SKM-1 (cell line): ENCODE results near the gene YIPF3.

Experiments
- DNase-seq: peaks from one replicate; lab custom pipeline; 2025; ENCODE audit not compliant: unreplicated experiment; lab: John Stamatoyannopoulos, UW

YIPF3 gene

GRCh38 chr6:43493833-43494232 lies 22.9 kb downstream of the YIPF3 start:
- no peak for DNase-seq

DNA sequence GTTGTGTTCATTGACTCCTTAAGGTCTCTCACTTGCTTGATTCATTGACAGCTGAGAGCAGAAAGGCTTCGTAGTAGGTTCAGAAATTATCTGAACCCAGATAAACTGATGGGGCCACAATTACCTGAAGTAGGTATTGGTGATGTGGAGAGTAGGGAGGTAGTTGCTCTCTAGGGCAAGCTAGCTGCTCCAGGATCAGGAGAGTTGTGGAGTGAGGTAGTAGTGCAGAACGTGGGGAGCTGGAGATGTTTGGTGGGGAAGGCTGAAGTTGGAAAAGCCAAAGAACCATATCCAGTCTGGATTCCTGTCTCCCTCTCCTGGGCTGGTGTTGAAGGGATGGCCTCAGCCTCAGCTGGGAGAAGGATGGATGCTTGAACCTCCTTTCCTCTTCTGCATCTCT lies 23.5 kb downstream of the YIPF3 start:
- DNase-seq = no peak

GRCh38 chr6:43492673-43493072 lies 24.1 kb downstream of the YIPF3 start:
- DNase-seq = no peak

DNA sequence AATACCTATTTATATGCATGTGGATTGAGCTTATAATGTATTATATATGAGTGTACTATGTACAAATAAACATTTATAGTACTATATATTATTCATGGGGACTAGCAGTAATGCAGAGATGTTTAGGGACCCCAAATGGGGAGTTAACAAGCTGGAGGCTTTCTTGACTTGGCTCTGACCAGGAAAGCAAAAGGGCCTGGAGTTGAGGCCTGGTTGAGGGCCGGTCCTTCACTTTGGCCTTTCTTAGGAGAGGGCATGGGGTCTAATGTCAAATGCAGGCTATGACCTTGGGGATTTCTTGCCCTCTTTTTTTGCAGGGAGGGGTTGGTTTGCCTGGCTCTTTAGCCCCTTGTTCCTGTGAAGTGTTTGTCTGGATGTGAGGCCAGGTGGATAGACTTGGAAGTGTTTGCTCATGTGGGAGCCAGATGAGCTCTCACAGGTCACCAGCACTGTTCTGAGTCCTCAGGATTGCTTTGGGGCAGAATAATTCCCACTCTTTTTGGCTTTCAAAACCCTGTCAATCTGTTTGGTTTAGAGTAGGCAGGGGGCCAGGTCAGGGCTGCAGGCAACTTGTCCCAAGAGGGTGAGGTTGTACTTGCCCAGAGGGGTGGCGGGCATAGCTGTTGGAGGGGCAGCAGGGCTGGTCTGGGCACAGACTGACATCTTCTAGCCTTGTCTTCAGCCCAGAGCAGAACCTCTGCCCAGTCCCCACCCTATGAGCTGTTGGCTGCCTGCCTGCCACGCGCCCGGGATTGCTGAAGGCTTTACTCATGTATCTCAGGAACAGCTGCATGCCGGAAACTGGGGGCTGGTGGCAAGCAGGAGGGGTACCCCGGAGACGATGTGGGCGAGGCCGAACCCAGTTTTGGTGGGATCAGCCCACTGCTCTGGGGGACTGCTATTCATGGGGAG lies 24.7 kb downstream of the YIPF3 start:
- no peak for DNase-seq

- DNase-seq = no peak
These were observed 26.2 kb downstream of the YIPF3 start for GRCh38 chr6:43490523-43490939.

DNA sequence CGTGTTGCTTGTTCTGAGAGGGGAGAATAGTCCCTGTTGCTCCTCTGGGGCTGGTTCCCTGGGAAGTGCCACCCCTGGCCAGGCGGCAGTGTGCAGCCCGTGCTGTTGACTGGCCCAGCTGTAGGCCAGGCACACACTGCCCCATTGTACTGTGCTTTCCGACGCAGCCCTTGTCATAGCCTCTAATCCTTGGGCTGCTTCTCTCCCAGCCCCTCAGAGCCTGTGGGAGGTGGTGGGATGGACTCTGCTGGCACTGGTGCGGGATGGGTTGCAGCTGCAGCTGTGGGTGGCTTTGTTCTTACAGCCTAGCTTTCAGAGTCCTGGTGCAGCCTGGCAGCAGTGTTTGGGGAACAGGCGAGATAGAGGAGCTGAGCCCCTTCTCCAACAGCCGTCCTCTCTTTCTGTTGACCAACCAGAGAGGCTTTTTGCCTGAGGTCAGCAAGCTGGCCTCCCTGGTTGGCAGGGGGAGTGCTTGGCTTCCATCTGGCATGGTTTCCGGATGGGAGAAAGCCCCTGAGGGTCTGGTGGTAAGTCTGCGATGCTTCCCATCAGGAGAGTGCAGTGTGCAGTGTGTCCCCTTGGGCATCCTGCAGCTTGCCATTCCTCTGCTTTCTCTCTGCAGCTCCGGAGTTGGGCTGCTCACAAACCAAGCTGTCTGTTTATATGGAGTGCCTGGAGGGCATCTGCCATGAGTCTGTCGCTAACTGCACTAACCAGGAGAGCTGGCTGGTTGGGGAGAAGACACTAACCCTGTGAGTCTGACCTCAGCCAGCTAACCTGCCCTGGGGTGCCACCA lies 27.3 kb downstream of the YIPF3 start:
- DNase-seq = no peak

DNA sequence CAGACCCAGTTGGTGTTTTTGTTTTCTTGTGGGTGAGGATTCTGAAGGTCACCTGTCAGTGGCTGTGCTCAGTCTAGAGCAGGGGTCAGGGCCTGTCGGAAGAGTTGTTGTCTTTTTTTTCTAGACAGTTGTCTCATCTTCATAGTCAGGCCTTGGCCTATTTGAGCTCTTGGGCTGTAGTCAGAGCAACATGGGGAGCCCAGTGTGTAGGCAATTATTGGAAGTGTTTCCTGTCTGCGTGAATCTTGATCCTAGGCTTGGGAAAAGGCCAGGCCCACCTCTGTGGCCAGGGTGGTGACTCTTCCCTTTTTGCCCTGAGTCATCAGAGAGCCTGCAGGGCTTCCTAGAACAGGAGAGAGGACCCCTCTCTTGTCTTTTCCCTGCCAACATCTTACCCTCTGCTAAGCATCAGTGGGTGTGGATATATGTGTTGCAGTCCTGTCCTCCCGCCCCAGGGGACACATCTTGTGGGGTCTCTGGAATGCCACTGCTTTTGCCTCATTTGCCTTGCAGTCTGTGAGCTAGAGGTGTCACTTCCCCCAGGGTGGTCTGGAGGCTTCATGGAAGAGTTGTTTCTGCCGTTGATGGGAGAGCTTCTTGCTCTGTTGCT lies 28.0 kb downstream of the YIPF3 start:
- no peak for DNase-seq

GRCh38 chr6:43481591-43482236 lies 35.0 kb downstream of the YIPF3 start:
- DNase-seq = no peak

DNA sequence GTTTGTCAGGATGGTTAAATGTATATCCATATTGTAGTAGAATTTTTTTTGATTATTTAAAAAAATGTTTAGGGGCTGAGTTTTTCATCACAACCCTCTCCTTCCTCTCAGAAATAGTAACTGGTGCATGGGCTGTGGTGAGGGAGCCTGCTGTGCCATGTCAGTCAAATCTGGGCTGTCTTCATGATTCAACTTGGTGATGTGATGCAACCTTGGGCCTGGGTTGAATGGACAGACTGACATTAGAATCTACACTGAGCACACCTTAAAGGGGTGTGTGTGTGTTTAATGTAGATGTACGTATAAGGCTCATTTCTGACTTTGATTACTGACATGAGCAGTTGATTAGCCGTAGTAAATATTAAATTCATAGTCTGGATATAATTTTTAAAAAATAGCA lies 35.7 kb downstream of the YIPF3 start:
- DNase-seq = no peak

DNA sequence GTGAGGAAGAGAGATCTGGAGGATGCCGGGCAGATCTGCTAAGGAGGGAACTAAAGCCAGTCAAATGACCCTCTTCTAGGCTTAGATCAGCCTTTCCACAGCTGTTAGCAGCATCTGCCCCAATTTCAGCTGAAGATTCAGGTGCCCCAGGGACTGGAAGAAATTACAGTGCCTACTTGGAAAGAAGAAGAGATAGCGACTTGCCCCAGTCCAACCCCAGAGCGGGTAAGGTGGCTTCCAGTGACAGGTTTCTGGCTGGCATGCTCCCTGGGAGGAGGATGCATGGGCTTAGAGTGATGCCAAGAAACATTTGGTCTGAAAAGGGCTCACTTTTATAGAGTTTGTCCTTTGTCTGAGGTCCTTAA lies 38.7 kb downstream of the YIPF3 start:
- no peak for DNase-seq

- DNase-seq = peak; percentile 64
These were observed 39.3 kb downstream of the YIPF3 start, which contains the start of gene TJAP1 for GRCh38 chr6:43477235-43478007. TJAP1 (plus strand) TSS chr6:43477570; CDS start chr6:43499002, 21,432 bp downstream.

DNA sequence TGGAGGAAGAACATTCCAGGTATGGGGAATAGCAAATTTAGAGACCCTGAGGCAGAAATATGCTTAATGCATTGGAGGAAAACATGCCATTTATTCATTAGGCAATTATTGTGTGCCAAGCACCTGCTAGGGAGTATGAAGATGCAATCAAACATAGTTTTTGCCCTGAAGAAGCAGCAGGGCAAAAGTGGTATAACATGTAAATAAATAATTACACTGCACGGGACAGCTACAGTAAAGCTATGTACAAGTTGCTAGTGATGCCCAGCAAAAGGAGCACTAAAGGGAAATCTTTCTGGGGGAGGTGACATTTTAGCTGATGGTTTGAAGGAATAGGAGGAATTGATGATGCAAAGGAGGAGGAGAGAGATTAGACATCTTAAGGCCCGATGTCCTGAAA lies 40.0 kb downstream of the YIPF3 start:
- DNase-seq = no peak

- DNase-seq = no peak
These were observed 41.2 kb downstream of the YIPF3 start for GRCh38 chr6:43475516-43475915.

DNA sequence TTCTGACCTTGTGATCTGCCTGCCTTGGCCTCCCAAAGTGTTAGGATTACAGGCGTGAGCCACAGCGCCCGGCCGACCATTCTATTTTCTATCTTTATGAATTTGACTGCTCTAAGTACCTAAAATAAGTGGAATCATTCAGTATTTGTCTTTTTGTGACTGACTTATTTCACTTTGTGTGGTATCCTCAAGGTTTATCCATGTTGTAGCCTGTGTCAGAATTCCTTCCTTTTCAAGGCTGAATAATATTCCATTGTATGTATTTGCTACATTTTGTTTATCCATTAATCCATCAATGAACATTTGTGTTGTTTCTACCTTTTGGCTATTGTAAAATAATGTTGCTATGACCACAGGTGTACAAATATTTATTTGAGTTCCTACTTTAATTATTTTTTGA lies 44.2 kb downstream of the YIPF3 start:
- DNase-seq = no peak

GRCh38 chr6:43471399-43471798 lies 45.3 kb downstream of the YIPF3 start:
- DNase-seq = no peak

- DNase-seq = no peak
These were observed 46.8 kb downstream of the YIPF3 start for GRCh38 chr6:43469947-43470346.

DNA sequence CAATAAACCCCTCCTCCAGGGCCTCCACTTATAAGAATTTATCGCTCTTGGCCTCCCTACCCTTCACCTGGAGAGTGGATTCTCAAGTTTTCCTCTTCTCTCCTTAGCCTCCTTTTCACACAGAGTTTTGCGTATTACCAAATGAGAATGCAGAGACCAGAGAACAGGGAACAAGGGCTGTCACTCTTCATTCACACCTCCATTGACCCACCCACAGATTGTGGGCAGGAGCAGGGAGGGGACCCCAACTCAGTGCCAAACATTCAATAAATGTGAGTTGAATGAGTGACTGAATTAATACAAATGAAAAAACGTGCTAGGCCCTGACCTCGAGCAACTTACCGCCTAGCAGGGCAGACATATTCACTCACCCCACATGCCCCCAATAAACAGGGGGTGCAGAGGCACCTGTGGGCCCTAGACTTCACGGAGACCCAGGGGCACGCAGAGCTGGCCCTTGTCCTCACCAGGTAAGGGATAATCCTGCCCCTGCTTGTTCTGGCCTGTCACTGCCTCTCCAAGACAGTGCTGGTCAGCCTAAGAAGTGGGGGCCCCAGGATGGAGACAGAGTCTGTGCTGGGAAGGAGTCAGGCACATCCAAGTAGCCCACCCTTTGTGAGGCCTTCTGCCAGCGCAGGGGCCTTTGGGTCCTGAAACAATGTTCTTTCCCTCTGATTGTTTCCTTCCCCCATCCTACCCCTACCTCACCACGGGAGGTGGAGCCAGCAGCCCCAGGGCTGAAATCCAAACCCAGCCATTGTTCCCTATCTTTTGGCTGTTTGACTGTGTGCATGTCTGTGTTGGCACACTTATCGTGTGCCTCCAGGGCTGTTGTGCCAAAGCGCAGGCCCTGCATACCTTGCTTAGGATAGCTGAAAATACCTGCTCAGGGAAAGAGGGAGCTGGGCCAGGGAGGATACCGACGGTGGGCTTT lies 47.7 kb downstream of the YIPF3 start:
- no peak for DNase-seq

- DNase-seq = no peak
These were observed 48.5 kb downstream of the YIPF3 start for GRCh38 chr6:43468240-43468639.

DNA sequence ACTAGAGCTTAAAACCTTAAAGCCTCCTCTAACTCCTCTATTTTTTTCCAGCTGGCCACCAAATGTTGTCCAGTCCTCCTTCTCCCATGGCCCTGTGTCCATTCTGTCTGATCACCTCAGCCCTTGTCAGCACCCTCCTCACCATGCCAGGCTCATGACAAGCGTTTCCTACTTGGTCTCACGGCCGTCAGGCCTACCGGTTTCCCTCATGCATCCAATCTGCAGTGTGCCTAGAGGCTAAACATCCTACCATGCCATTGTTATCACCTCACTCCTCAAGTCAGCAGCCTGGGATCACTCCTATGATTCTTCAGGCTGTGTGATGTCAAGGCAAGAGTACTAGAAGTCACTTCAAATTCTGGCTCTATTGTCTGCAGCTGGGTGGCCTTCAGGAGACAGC lies 49.0 kb downstream of the YIPF3 start:
- DNase-seq = no peak
